AG08396 (cell line): ENCODE data around the gene SPATA31D4.

Experiments
- DNase-seq: peaks from one replicate; pipeline ENCODE4 v3.0.0; 2012; ENCODE audit warnings: low spot score, mixed read lengths

The SPATA31D4 gene

GRCh38 chr9:81964218-81965171, 36.3 kb downstream of the SPATA31D4 start:
- no peak for DNase-seq

- no peak for DNase-seq
Observed at GRCh38 chr9:81968026-81968425, 39.8 kb downstream of the SPATA31D4 start.

GRCh38 chr9:81969971-81970370, 41.7 kb downstream of the SPATA31D4 start:
- peak; percentile 51 for DNase-seq

- no peak for DNase-seq
Observed at GRCh38 chr9:81971727-81972126, 43.5 kb downstream of the SPATA31D4 start.

- DNase-seq, result no peak
Observed at GRCh38 chr9:81974764-81975163, 46.5 kb downstream of the SPATA31D4 start.

GRCh38 chr9:81976351-81976750, 48.1 kb downstream of the SPATA31D4 start:
- DNase-seq, result no peak

GRCh38 chr9:81979196-81979595, 51.0 kb downstream of the SPATA31D4 start:
- no peak for DNase-seq

- no peak for DNase-seq
Observed at GRCh38 chr9:81980568-81980967, 52.3 kb downstream of the SPATA31D4 start.

GRCh38 chr9:81981883-81982282, 53.7 kb downstream of the SPATA31D4 start:
- no peak for DNase-seq
